ENCODE data around the gene TRIM67. TPM values are rescaled to one million over a fixed set of nuclear protein-coding genes. Genes with fewer than 3 reads are reported as not detected.

Gene TRIM67
- total RNA-seq, 1 experiment from 2014 or later, result 0.17 TPM

DNA sequence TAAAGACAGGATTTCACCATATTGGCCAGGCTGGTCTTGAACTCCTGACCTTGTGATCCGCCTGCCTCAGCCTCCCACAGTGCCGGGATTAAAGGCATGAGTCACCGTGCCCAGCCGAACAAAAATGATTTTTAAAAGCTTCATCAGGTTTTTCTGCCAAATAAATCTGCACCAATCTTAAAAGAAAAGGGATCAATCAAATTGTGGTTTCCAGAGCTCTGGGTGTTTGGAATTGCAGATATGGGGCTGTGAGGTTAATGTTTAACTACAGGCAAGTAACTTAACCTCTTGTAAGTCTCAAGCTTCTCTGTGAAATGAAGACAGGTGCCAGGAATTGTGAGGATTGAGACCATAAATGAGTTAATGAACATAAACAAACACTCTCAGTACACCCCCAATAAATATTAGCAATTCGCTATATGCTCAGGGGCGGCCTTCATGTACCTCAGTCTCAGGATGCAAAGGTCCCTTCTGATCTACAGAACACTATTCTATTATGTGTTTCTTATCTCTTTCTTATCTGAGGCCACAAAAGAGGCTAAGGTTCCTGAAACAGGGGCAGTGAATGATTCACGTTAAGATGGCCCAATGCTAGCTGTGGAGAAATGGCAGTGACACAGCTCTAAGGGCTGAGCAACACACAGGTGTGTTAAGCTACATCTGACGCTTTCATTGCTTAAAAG is 72.0 kb downstream of the TRIM67 start:
- no peak for DNase-seq (ENCODE audit: low read depth)

DNA sequence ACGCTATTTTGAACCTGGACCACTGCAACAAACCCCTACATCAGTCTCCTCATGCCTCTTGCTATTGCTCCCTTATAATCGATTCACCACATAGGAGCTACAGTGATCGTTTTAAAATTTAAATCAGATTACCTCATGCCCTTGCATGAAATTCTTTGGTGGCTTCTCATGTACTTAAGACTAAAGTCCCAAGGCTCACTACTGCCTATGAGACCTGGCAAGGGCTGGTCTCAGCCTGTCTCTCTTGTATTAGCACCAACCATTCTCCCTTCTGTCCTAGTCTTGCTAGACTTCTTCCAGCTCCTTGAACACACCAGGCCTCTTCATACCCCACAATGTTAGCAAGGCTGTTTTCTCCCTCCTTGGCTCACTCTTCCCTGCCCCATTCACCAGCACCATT is 72.6 kb downstream of the TRIM67 start:
- DNase-seq (ENCODE audit: low read depth), result no peak

DNA sequence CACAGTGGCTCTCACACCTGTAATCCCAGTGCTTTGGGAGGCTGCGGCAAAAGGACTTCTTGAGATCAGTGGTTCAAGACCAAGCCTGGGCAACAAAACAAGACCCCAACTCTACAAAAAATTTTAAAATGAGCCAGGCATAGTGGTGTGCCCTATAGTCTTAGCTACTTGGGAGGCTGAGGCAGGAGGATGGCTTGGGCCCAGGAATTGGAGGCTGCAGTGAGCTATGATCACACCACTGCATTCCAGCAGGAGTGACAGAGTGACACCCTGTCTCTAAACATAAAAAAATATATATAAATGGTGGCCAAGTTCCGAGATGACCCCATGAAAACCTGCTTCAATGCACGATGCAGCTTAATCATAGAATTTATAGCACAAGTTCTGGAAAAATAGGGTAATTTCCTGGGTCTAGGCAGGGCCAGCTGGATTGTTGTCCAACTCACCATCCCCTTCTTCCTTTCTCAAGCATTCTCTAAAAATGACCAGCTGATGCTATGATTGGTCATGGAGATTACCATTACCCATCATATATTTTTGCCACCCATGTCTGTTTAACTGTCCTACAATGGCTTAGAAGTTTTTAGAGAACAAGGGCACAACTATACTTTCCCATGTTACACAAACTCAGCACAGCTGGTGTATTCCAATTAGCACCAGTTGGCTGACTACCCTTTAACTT is 73.8 kb downstream of the TRIM67 start:
- no peak for DNase-seq (ENCODE audit: low read depth)

DNA sequence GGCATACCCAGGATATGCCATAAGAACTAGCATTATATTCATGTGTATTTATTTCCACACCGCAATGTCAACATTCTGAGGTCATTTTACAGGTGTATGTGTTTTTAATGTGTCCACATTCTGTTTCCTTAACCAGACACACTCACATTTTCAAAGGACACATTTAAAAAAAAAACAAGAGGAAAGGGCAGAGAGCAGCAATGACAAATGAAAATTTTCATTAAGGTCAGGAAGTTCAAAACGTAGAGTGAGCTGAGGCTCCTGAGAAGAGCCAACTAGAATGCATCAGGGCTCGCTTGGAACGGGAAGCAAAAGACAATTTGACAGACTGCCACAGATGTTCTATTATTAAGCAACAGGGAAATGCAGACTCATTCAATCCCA is 74.3 kb downstream of the TRIM67 start:
- DNase-seq (ENCODE audit: low read depth), result no peak

DNA sequence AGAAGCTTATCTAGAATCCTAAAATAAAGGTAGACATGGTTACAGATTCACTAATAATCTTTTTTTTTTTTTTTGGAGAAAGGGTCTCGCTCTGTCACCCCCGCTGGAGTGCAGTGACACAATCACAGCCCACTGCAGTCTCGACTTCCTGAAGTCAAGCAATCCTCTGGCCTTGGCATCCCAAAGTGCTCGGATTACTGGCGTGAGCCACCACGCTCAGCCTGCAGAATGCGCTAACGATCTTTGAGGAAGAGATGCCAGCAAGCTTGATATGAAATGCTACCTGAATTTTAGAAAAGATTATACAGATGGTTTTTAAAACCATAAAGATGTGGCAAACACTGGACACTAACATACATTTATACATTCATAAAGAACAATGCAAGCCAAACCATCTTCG is 75.1 kb downstream of the TRIM67 start:
- DNase-seq (ENCODE audit: low read depth), result no peak

DNA sequence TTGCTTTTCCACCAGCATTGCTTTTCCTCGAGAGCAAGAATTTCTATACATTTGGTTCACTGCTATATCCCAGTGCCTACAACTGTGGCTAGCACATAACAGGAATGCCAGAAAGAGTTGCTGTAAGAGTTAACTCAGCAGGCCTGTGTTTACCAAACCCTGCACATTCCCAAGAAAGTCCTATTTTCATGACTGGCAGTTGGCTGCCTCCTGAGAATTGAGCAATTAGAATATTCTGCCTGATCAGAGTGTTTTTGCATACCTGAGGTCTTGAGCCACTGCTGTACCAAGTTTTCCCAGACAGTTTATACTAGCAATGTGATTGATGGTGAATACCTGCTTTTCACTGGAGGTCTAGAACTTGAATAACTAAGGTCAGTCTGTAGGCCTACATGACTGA is 76.4 kb downstream of the TRIM67 start:
- DNase-seq (ENCODE audit: low read depth), result no peak

DNA sequence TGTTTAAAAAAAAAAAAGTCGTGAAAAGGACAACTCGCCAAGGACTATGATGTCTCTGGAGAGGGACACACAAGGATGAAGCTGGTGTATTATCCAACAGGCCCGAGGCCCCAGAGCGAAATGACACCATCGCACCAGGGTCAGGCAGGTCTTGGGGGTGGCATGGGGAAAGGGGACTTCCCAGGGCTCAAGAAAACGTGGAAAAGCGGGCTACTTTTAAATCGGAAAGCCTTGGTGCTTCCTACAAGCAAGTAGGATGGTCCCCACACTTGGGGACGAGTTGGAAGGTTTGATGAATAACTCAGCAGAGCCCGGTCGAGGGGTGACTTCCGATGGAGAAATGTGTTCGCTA is 78.6 kb downstream of the TRIM67 start:
- DNase-seq (ENCODE audit: low read depth), result no peak

DNA sequence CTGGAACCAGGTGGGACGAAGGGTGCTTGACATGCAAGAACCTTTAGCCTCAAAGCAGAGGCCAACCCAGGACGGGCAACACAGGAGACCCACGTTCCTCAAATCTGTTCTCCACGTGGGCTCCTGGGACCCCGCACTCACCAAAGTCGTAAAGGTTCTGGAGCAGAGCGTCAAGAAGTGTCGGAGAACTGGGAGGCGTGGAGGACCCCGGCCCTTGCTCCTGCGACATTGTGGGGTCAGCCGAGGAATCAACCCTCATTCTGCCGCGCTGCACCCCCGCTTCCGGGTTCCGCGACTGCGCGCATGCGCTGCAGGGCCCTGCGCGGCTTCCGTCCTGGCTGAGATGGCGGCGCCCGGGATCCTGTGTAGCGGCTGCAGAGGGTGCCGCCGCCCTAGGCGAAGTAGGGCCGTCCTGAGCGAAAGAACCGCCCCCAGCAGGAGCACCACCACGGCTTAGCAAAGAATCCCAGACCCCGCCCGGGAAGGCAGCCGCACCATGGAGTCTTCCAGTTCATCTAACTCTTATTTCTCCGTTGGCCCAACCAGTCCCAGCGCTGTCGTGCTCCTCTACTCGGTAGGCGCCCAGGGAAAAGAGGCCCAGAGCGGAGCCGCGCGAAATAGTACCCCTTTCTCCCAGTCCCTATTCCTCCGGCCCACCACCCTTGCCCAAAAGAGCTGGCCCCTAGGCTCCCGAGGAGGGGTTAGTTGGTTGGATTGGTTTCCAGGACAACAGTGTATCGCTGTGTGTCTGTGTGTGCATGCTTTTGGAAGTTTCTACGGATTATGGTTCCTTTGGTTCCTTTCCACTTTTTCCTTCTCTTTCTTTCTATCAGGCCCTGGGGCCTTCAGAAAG is 79.3 kb downstream of the TRIM67 start, which contains the start of gene GNPAT:
Gene GNPAT (plus strand): TSS at position 330 of the 853 bp plus-strand sequence. CDS start 167 bp downstream, at position 497.
- DNase-seq (ENCODE audit: low read depth), result peak; percentile 94

DNA sequence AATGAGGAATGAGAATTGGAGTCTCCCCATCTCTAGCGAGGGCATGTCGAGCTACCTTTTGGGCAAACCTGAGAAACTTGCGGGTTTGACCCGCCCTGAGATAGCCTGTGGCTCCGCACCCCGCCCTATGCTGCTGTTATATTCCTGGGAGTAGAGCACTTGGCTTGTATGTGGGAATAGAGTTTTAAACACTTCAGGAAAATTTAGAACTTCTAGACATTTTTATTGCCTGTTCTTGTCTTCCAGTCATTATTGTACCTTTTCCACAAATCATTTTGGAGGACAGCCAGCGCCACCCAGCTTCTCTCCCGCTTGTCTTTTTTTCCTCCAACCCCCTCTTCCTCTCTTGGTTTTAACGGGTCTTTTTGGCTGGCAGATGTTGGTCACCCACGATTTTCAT is 79.9 kb downstream of the TRIM67 start:
- DNase-seq (ENCODE audit: low read depth), result peak; percentile 25

DNA sequence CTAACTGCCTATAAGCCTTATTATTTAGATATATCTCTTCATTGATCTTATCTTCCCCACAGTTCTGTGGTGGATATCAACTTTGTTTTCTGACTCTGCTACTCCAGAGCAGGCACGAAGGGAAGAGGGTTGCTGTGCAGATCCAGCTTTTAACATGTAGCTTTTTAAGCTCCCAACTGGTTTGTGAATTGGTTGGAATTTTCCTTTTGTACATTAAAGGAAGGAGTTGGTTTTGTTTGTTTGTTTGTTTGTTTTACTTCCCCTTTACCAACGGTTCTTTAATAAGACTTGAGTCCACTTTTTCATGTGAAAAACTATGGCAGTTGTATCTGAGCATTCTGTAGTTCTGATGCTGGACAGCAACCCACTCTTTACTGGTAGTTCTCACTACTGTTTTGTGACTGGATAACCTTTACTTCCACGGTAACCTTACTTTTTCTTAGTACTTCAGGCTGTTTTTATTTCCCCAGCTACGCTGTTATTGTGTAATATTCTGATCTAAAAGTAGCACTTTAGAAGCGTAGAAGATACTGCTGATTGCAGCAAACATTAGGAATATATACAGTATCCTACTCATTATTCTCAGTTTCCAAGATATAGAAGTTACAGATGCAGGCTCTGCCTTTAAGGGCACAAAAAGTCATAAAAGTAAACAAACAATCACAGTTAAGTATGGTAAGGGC is 80.8 kb downstream of the TRIM67 start:
- DNase-seq (ENCODE audit: low read depth), result no peak

DNA sequence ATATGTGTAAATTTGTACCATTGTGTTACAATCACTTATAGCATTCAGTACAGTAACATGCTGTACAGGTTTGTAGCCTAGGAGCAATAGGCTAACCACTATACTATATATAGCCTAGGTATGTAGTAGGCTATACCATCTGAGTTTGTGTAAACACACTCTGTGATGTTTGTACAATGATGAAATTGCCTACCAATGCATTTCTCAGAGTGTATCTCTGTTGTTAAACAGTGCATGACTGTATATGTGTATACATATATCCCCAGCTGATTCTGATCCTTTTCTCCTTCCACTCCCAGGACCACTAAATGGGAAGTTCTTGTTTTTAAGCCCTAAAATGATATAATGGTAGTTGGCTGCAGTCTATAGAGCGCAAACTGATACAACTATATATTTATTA is 86.9 kb downstream of the TRIM67 start:
- DNase-seq (ENCODE audit: low read depth), result no peak

DNA sequence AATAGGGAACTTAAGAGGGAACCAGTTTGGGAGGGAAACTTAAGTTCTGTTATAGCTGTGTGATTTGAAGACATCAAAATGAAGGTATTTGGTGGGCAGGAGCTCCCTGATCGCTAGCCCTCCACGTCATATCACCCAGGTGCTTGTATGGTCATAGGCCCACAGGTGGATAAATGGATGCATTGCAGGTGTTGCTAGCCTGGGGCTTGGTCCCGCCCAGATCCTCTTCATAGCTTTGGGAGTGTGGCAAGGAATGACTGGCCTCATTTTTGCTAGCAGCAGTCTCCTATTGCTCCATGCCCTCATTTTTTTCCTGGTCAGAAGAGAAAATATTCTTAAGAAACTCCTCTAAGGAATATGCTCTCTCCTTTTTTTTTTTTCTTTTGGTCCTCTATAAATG is 90.5 kb downstream of the TRIM67 start:
- no peak for DNase-seq (ENCODE audit: low read depth)

DNA sequence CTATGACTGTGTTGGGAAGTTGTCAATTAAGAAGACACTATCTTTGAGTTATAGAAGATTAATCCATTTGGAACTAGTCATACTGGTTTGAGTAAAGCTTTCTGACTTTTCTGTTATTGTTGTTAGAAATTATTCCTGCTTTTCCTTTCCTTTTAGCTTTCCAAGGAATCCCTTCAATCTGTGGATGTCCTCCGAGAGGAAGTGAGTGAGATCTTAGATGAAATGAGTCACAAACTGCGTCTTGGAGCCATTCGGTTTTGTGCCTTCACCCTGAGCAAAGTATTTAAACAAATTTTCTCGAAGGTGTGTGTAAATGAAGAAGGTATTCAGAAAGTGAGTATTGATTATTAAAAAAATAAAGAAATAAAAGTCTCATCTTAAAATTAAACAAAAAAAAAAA is 98.5 kb downstream of the TRIM67 start:
- DNase-seq (ENCODE audit: low read depth), result no peak

DNA sequence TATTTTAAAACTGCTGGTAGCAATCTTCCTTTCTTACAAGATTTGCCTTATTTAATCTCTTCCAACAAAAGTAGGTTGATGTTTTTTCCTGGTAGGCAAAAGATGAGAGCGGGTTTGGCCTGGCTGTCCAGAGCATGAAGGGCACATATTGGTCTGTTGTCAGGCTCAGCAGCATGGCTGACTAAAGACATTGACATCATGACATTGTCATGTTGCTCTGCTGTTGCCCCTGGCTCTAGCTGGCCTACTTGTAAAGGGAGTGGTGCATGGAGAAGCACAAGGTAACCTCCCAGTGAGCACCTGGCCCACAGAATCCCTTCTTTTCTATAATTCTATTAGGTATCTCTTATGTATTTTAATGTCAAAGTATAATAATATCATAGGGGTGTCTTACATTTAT is 102.8 kb downstream of the TRIM67 start:
- DNase-seq (ENCODE audit: low read depth), result no peak

DNA sequence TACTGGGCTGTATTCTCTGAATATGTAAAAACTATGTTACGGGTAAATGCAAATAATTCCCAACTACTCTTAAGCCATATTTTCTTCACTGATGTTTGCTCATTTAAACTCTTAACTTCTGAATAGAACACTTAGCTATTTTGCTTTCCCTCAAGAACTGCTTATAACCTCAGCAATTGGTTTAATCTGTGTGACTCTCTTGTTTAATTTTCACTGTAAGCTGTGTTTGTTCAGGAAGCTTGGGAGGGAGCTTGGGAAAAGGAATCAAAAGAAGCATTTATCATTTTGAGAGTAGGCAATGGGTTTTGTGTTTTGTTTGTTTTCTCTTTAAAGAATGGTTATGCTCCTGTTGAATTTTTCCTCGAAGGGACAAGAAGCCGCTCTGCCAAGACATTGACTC is 103.5 kb downstream of the TRIM67 start:
- DNase-seq (ENCODE audit: low read depth), result no peak

DNA sequence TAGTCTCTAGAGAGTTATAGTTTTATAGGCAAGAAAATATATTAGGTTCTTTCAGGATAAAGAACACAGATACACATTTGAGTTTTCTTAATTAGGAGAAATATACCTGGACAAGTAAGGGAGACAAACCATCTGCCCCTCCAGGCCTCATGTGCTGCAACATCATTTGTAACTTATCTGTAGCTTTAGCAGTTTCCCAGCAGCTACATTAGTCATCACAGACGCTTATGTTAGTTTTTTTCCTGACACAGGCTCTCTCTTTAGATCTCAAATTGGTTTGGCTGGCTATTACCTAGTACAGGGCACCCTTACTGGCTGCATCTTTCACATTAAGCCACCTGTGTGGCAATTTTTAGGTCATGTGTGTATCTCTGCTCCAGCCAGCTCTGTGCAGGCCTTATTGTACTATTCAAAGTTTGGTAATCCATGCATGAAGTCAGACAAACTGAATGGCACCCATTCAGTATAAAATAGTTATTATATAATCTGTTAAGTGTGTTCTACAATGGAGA is 105.0 kb downstream of the TRIM67 start:
- DNase-seq (ENCODE audit: low read depth), result no peak

Other genes with a start within 250 kb of the TRIM67 start
- gene TTC13, start 183.2 kb upstream of the TRIM67 start, total RNA-seq (2014; rRNA removed; shearing (Covaris generic)), result 19.9 and 22.6 TPM in 2 replicates
- 37.6 and 43.3 TPM in 2 replicates for gene ARV1, start 183.0 kb upstream of the TRIM67 start, total RNA-seq (2014; rRNA removed; shearing (Covaris generic))
- gene FAM89A, start 121.8 kb upstream of the TRIM67 start, total RNA-seq (2014; rRNA removed; shearing (Covaris generic)), result 6.9 and 10.6 TPM in 2 replicates
- 65.1 and 67.3 TPM in 2 replicates for gene GNPAT, start 79.2 kb downstream of the TRIM67 start, total RNA-seq (2014; rRNA removed; shearing (Covaris generic))
- 4.9 and 7.0 TPM in 2 replicates for gene EXOC8, start 175.8 kb downstream of the TRIM67 start, total RNA-seq (2014; rRNA removed; shearing (Covaris generic))
- gene SPRTN, start 176.2 kb downstream of the TRIM67 start, total RNA-seq (2014; rRNA removed; shearing (Covaris generic)), result 17.9 and 18.3 TPM in 2 replicates